ENCODE data around the gene PITPNC1. TPM values are rescaled to one million over a fixed set of nuclear protein-coding genes. Genes with fewer than 3 reads are reported as not detected.

PITPNC1 gene
- total RNA-seq, 1 experiment from 2014 or later = 20.8 TPM

- POLR2A ChIA-PET = no interaction called here
- in situ Hi-C loops (cut with HindIII; ENCODE audit: low pct_unique_long_range_greater_than_20kb, low sequenced_read_pairs) (no loop called here), intact Hi-C loops (cut with micrococcal nuclease; ENCODE audit: unreplicated experiment) (no loop called here)
- no peaks in the 10 kb centered on the region for H3K9me3 ChIP-seq (ENCODE audit: control insufficient read depth, insufficient read depth, low read depth, low read length)
- no peak overlapping the region for H3K4me3 ChIP-seq (ENCODE audit: low read depth in 2 of 2, low read length in 2 of 2)
- TF ChIP-seq POLR2AphosphoS5 (IDR thresholded peaks at IDR 0.05; ENCODE audit: low read depth, low read length) (no peak), TCF7L2 (IDR thresholded peaks at IDR 0.05; ENCODE audit: low read depth, low read length) (no peak), CTCF (IDR thresholded peaks at IDR 0.05) (no peak), SIN3A (IDR thresholded peaks at IDR 0.05; ENCODE audit: borderline replicate concordance, insufficient read depth, low read depth, low read length) (no peak), REST (IDR thresholded peaks at IDR 0.05; ENCODE audit: insufficient read depth in 1 of 2, low read depth in 2 of 2, low read length in 1 of 2) (no peak)
- 0 out of 2 replicates have a peak, but pooled peaks cover 2% of the 10 kb centered on the region for H3K36me3 ChIP-seq (ENCODE audit: control insufficient read depth, insufficient read depth, low read length)
- no peak overlapping the region for H3K27ac ChIP-seq (ENCODE audit: low read length)
- CTCF ChIA-PET = no interaction called here
- DNase-seq (ENCODE audit: low read depth, low spot score) = no peak
- no peaks in the 10 kb centered on the region for H3K27me3 ChIP-seq (ENCODE audit: control insufficient read depth, insufficient read depth, low read length)
- no peak for ATAC-seq
- BruUV-seq (replicated peaks) = no TSS peak
- no peaks in the 10 kb centered on the region for H3K4me1 ChIP-seq (ENCODE audit: control insufficient read depth, insufficient read depth, low read length)
Measured at GRCh38 chr17:67656494-67657203, 279.6 kb downstream of the PITPNC1 start.

GRCh38 chr17:67657596-67657995, 280.5 kb downstream of the PITPNC1 start:
- no peak overlapping the region for H3K4me3 ChIP-seq (ENCODE audit: low read depth in 2 of 2, low read length in 2 of 2)
- TF ChIP-seq TCF7L2 (IDR thresholded peaks at IDR 0.05; ENCODE audit: low read depth, low read length) = no peak
- no peak for TF ChIP-seq CTCF (IDR thresholded peaks at IDR 0.05)
- no peak for TF ChIP-seq SIN3A (IDR thresholded peaks at IDR 0.05; ENCODE audit: borderline replicate concordance, insufficient read depth, low read depth, low read length)
- no peak for TF ChIP-seq POLR2AphosphoS5 (IDR thresholded peaks at IDR 0.05; ENCODE audit: low read depth, low read length)
- no peak for TF ChIP-seq REST (IDR thresholded peaks at IDR 0.05; ENCODE audit: insufficient read depth in 1 of 2, low read depth in 2 of 2, low read length in 1 of 2)
- H3K36me3 ChIP-seq (ENCODE audit: control insufficient read depth, insufficient read depth, low read length) = 0 out of 2 replicates have a peak, but pooled peaks cover 2% of the 10 kb centered on the region
- no peaks in the 10 kb centered on the region for H3K27me3 ChIP-seq (ENCODE audit: control insufficient read depth, insufficient read depth, low read length)
- BruUV-seq (replicated peaks) = no TSS peak
- no peaks in the 10 kb centered on the region for H3K4me1 ChIP-seq (ENCODE audit: control insufficient read depth, insufficient read depth, low read length)
- ChIA-PET POLR2A (no interaction called here), CTCF (no interaction called here)
- no peaks in the 10 kb centered on the region for H3K9me3 ChIP-seq (ENCODE audit: control insufficient read depth, insufficient read depth, low read depth, low read length)
- no peak overlapping the region for H3K27ac ChIP-seq (ENCODE audit: low read length)
- no peak for ATAC-seq
- DNase-seq (ENCODE audit: low read depth, low spot score) = no peak
- intact Hi-C loops (cut with micrococcal nuclease; ENCODE audit: unreplicated experiment) (no loop called here), in situ Hi-C loops (cut with HindIII; ENCODE audit: low pct_unique_long_range_greater_than_20kb, low sequenced_read_pairs) (no loop called here)

Measured in Panc1 (cell line).